ENCODE results near the gene YJEFN3.

YJEFN3 gene

DNA sequence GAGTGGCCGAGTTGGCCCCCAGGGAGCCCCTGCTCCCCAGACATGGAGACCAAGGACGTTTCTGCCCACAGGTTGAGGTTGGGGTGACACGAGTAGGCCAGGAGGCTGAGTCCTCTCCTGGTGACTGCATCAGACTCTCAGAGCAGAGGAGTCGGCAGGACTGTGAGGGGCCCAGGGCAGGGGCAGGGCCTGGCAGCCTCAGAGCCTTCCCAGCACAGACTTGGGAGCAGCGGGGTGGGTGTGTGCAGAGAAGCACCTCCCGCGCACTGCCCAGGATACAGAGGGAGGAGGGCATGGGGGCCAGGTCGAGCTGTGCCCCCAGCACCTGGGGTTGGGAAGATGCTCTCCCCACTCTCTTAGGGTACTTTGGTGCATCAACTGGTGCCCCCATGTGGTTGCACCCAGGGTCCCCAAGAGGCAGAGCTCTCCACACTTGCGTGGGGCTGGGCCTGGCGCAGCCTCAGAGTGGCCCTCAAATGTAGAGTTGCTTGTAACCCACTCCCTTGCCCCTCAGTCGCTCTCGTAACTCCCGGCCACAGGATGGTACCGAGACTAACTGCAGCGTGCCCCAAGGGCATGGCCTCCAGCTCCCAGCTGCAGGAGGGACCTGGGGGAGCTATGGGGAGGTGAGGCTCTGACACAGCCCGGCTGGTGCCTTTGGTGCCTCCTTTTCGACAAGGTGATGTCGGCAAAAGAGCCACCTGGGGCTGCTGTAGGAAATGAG is 29.3 kb upstream of the YJEFN3 start:
- no peaks in the 10 kb centered on the region for H4K20me1 ChIP-seq (ENCODE audit: insufficient read depth, low read length)
- no peak overlapping the region for H3K4me3 ChIP-seq (ENCODE audit: low read length)
- H3K9me3 ChIP-seq (ENCODE audit: insufficient read depth, low read length) = no peaks in the 10 kb centered on the region
- no peak overlapping the region for H3K9ac ChIP-seq (ENCODE audit: low read length)
- TF ChIP-seq, protein P1, sequence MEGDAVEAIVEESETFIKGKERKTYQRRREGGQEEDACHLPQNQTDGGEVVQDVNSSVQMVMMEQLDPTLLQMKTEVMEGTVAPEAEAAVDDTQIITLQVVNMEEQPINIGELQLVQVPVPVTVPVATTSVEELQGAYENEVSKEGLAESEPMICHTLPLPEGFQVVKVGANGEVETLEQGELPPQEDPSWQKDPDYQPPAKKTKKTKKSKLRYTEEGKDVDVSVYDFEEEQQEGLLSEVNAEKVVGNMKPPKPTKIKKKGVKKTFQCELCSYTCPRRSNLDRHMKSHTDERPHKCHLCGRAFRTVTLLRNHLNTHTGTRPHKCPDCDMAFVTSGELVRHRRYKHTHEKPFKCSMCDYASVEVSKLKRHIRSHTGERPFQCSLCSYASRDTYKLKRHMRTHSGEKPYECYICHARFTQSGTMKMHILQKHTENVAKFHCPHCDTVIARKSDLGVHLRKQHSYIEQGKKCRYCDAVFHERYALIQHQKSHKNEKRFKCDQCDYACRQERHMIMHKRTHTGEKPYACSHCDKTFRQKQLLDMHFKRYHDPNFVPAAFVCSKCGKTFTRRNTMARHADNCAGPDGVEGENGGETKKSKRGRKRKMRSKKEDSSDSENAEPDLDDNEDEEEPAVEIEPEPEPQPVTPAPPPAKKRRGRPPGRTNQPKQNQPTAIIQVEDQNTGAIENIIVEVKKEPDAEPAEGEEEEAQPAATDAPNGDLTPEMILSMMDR (IDR thresholded peaks at IDR 0.05; ENCODE audit: low read depth, low read length) = no peak
- TF ChIP-seq EZH2phosphoT487 (IDR thresholded peaks at IDR 0.05; ENCODE audit: low read depth) = no peak
- no peak overlapping the region for H2AFZ ChIP-seq (ENCODE audit: low read depth, low read length)
- H3K27ac ChIP-seq (ENCODE audit: low read length) = no peak overlapping the region
- H3K4me1 ChIP-seq (ENCODE audit: low read length) = no peaks in the 10 kb centered on the region; the same call in 1 of the 2 replicates
- H3K36me3 ChIP-seq (replicated peaks; ENCODE audit: low read depth, low read length) = peaks cover 56% of the 10 kb centered on the region
- no peak overlapping the region for H3K4me2 ChIP-seq (ENCODE audit: low read length)
- peaks cover under 1% of the 10 kb centered on the region; the same call in 1 of the 2 replicates for H3K79me2 ChIP-seq (ENCODE audit: low read length)
- H3K27me3 ChIP-seq (ENCODE audit: low read depth, low read length) = no peaks in the 10 kb centered on the region

GRCh38 chr19:19500975-19501644 is 27.6 kb upstream of the YJEFN3 start:
- Histone ChIP-seq H3K79me2 (ENCODE audit: low read length) (no peaks in the 10 kb centered on the region; the same call in 1 of the 2 replicates), H3K4me2 (ENCODE audit: low read length) (no peak overlapping the region), H3K4me3 (ENCODE audit: low read length) (no peak overlapping the region), H2AFZ (ENCODE audit: low read depth, low read length) (no peak overlapping the region), H3K36me3 (replicated peaks; ENCODE audit: low read depth, low read length) (peaks cover 54% of the 10 kb centered on the region), H3K27me3 (ENCODE audit: low read depth, low read length) (no peaks in the 10 kb centered on the region), H3K9ac (ENCODE audit: low read length) (no peak overlapping the region), H4K20me1 (ENCODE audit: insufficient read depth, low read length) (no peaks in the 10 kb centered on the region), H3K4me1 (ENCODE audit: low read length) (no peaks in the 10 kb centered on the region), H3K9me3 (ENCODE audit: insufficient read depth, low read length) (no peaks in the 10 kb centered on the region), H3K27ac (ENCODE audit: low read length) (no peak overlapping the region)
- no peak for TF ChIP-seq EZH2phosphoT487 (IDR thresholded peaks at IDR 0.05; ENCODE audit: low read depth)
- TF ChIP-seq, protein P1 (IDR thresholded peaks at IDR 0.05; ENCODE audit: low read depth, low read length) = no peak

GRCh38 chr19:19501798-19502197 is 26.9 kb upstream of the YJEFN3 start:
- Histone ChIP-seq H3K4me3 (ENCODE audit: low read length) (no peak overlapping the region), H3K27me3 (ENCODE audit: low read depth, low read length) (no peaks in the 10 kb centered on the region), H3K27ac (ENCODE audit: low read length) (no peak overlapping the region), H4K20me1 (ENCODE audit: insufficient read depth, low read length) (no peaks in the 10 kb centered on the region), H3K9me3 (ENCODE audit: insufficient read depth, low read length) (no peaks in the 10 kb centered on the region), H2AFZ (ENCODE audit: low read depth, low read length) (no peak overlapping the region), H3K4me1 (ENCODE audit: low read length) (no peaks in the 10 kb centered on the region), H3K9ac (ENCODE audit: low read length) (no peak overlapping the region), H3K4me2 (ENCODE audit: low read length) (no peak overlapping the region), H3K36me3 (replicated peaks; ENCODE audit: low read depth, low read length) (peaks cover 58% of the 10 kb centered on the region), H3K79me2 (ENCODE audit: low read length) (no peaks in the 10 kb centered on the region; the same call in 1 of the 2 replicates)
- TF ChIP-seq, protein P1 (IDR thresholded peaks at IDR 0.05; ENCODE audit: low read depth, low read length) = no peak
- no peak for TF ChIP-seq EZH2phosphoT487 (IDR thresholded peaks at IDR 0.05; ENCODE audit: low read depth)

DNA sequence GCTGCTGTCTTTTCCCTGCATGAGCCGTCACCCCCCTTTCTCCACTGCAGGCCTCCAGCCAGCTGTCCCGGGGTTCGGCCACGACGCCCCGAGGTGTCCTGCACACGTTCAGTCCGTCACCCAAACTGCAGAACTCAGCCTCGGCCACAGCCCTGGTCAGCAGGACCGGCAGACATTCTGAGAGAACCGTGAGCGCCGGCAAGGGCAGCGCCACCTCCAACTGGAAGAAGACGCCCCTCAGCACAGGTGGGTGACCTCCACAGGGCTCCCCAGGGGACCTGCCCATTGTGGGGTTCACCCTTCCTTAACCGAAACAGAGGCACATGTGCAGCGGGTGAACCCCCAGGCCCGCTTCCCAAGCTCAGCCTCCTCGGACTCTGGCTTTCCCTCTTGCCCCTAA is 26.4 kb upstream of the YJEFN3 start:
- H2AFZ ChIP-seq (ENCODE audit: low read depth, low read length) = no peak overlapping the region
- no peak overlapping the region for H3K27ac ChIP-seq (ENCODE audit: low read length)
- H3K9me3 ChIP-seq (ENCODE audit: insufficient read depth, low read length) = no peaks in the 10 kb centered on the region
- H3K36me3 ChIP-seq (replicated peaks; ENCODE audit: low read depth, low read length) = peaks cover 58% of the 10 kb centered on the region
- H3K4me2 ChIP-seq (ENCODE audit: low read length) = no peak overlapping the region
- H3K4me3 ChIP-seq (ENCODE audit: low read length) = no peak overlapping the region
- no peak for TF ChIP-seq EZH2phosphoT487 (IDR thresholded peaks at IDR 0.05; ENCODE audit: low read depth)
- TF ChIP-seq, protein P1 (IDR thresholded peaks at IDR 0.05; ENCODE audit: low read depth, low read length) = no peak
- H3K79me2 ChIP-seq (ENCODE audit: low read length) = no peaks in the 10 kb centered on the region; the same call in 1 of the 2 replicates
- no peaks in the 10 kb centered on the region for H3K4me1 ChIP-seq (ENCODE audit: low read length)
- H3K27me3 ChIP-seq (ENCODE audit: low read depth, low read length) = no peaks in the 10 kb centered on the region
- H4K20me1 ChIP-seq (ENCODE audit: insufficient read depth, low read length) = no peaks in the 10 kb centered on the region
- H3K9ac ChIP-seq (ENCODE audit: low read length) = no peak overlapping the region
